NCI-H1092 treated with DMSO at 0.1 percent for 48 hours (cell line): ENCODE measurements around the gene TRIL.

Source experiments
- DNase-seq: peaks from one replicate; lab custom pipeline; 2025; lab: John Stamatoyannopoulos, UW

Gene TRIL

GRCh38 chr7:28940741-28941384 is 17.3 kb downstream of the TRIL start:
- DNase-seq, result no peak

- peak; percentile 15 for DNase-seq
Observed at GRCh38 chr7:28939844-28940544, 18.1 kb downstream of the TRIL start.

GRCh38 chr7:28939367-28939766 is 18.8 kb downstream of the TRIL start:
- no peak for DNase-seq

GRCh38 chr7:28937619-28938018 is 20.5 kb downstream of the TRIL start:
- DNase-seq, result no peak

GRCh38 chr7:28937103-28937502 is 21.0 kb downstream of the TRIL start:
- DNase-seq, result no peak

GRCh38 chr7:28933846-28934320 is 24.2 kb downstream of the TRIL start:
- no peak for DNase-seq

- no peak for DNase-seq
Observed at GRCh38 chr7:28931565-28931964, 26.6 kb downstream of the TRIL start.

GRCh38 chr7:28926871-28927597 is 31.1 kb downstream of the TRIL start:
- DNase-seq, result peak; percentile 94

- DNase-seq, result peak; percentile 87
Observed at GRCh38 chr7:28922624-28923331, 35.4 kb downstream of the TRIL start.

GRCh38 chr7:28921822-28922221 is 36.3 kb downstream of the TRIL start:
- DNase-seq, result peak; percentile 83

- no peak for DNase-seq
Observed at GRCh38 chr7:28920424-28920823, 37.7 kb downstream of the TRIL start.

- DNase-seq, result no peak
Observed at GRCh38 chr7:28919510-28919909, 38.6 kb downstream of the TRIL start.

GRCh38 chr7:28908775-28909174 is 49.4 kb downstream of the TRIL start:
- no peak for DNase-seq

GRCh38 chr7:28905464-28905863 is 52.7 kb downstream of the TRIL start:
- DNase-seq, result no peak

GRCh38 chr7:28904578-28905048 is 53.5 kb downstream of the TRIL start:
- DNase-seq, result no peak

- DNase-seq, result peak; percentile 7
Observed at GRCh38 chr7:28903730-28904577, 54.2 kb downstream of the TRIL start.
